Activated CD8-positive, alpha-beta memory T cell treated with anti-CD3 and anti-CD28 coated beads for 24 hours (primary cell): ENCODE measurements around the gene NDUFB5.
"Not testable (repeated sequence)": the region's sequence is repeated elsewhere in the genome, so short reads cannot be mapped to it uniquely, and the experiment has no call there.

Experiments used
- DNase-seq: peaks from one replicate; pipeline ENCODE4 v3.0.0-alpha.2; 2020

Gene NDUFB5

DNA sequence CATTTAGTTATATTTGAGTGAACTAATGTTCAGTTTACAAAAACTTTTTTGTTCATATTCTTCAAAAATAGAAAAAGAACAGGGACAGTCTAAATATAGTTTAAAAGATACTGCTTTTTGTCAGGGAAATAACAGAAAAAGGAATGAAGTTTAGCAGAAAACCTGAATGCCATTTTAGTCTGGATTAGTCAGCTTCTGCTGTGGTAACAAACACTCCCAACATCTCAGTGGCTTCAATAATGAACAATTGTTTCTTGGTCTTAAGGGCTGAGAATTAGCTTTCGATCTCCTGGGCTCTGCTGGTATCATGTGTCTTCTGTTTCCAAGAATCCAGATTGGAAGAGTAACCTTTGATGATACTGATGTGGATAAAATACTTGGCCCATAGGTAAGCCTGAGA is 35.9 kb downstream of the NDUFB5 start:
- no peak for DNase-seq

DNA sequence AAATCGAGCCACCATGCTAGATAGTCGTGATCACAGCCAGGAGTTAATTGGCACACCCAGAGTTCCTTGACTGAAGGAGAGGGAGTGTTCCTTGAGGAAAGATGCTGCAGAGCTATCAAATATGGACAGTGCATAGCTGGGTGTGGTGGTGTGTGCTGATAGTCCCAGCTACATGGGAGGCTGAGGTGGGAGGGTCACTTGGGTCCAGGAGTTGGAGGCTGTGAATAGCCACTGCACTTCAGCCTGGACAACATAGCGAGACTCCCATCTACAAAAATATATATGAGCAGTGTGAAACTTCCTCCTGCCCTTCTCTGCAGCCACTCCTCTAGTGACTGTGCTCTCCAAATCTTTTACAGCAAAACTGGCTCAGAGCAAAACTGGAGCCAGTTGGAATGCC is 38.3 kb downstream of the NDUFB5 start:
- no peak for DNase-seq

DNA sequence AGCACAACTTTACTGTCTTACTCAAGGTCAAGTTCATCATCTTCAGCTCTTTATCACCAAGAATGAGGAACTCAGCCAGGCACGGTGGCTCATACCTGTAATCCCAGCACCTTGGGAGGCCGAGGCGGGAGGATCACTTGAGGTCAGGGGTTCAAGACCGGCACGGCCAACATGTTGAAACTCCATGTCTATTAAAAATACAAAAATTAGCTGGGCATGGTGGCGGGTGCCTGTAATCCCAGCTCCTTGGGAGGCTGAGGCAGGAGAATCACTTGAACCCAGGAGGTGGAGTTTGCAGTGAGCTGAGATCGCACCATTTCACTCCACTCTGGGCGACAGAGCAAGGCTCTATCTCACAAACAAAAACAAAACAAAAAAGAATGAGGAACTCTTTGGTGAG is 39.2 kb downstream of the NDUFB5 start:
- not testable (repeated sequence) for DNase-seq

GRCh38 chr3:179646177-179646576 is 41.6 kb downstream of the NDUFB5 start:
- DNase-seq = no peak

DNA sequence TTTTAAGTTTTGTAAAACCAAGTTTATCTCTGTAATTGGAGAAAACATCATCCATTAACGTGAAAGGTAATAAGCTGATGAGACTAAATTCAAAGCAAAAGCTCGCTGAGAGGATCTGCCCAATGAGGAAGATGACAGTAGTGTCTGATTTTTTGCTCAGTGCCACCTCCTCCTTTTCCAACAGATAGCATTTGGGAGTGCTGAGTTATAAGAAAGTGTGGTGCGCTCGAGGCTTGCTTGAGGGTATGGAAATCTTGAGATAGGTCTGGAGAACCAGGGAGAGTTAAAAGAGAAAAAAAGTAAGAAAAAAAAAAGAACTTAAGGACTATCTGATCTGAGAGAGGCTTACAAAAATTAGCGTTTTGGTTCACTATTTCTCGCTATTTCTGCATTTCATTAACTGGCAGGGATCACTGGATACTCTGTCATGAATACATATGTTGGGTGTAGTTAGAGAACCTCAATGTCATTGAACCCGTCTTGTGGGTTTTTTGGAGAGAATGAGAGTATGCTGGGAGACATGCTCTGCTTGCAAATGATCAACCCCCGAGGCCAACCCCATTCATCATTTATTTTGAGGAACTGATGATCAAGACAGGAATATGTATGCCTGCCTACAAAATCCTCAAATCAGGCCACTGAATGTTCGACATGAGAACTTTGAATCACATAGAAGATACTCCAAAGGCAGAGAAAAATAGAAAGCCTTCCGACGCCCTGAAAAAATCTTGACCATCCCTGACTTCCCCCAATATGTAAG is 47.3 kb downstream of the NDUFB5 start:
- no peak for DNase-seq

GRCh38 chr3:179652447-179653095 is 48.0 kb downstream of the NDUFB5 start, which contains the start of gene USP13:
Gene USP13, plus strand, starts transcription at chr3:179653040. Its CDS starts 186 bp downstream, at chr3:179653226.
- peak; percentile 85 for DNase-seq

DNA sequence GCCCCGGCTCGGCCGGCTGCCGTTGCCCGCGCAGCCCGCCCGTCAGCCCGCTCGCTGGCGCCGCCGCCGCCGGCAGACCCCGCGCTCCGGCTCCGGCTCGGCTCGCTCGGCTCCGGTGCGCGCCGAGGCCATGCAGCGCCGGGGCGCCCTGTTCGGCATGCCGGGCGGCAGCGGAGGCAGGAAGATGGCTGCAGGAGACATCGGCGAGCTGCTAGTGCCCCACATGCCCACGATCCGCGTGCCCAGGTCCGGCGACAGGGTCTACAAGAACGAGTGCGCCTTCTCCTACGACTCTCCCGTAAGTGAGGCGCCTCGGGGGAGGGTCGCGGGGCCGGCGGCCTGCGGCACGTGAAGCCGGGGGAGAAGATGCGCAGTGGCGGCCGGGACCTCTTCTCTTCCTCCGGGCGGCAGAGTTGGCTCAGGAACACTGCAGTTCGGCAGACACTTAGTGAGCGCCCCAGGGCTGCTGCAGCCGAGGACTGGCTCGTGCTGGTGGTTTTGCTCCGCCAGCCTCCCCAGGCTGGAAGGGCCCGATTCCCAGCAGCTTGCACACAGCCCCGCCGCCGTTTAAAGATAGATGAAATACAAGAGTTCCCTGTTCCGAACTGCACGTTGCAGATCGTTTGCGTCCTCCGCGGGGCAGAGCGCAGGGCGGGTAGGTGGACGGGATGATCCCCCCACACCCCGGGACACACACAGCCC is 48.7 kb downstream of the NDUFB5 start:
- DNase-seq = peak; percentile 89

GRCh38 chr3:179655236-179655635 is 50.6 kb downstream of the NDUFB5 start:
- DNase-seq = no peak

DNA sequence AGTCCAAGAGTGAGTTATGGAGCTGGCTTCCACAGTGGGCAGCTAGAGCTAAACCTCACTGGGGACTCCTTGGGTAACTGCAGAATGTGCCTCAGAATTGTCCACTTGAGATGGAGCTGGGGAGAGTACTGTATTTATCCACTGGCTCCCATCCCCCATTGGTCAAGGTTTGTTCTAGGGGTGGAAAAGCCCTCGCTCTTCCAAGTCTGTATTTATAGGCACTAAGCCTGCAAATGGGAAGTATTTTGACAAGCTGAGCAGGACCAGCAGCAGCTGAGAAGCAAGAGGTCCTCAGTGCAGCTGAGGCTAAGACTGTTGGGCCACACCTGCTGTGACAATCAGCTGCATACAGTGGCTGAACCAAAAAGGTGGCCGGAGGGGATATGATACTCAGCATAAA is 54.0 kb downstream of the NDUFB5 start:
- no peak for DNase-seq

- no peak for DNase-seq
Measured at GRCh38 chr3:179660872-179661271, 56.3 kb downstream of the NDUFB5 start.

DNA sequence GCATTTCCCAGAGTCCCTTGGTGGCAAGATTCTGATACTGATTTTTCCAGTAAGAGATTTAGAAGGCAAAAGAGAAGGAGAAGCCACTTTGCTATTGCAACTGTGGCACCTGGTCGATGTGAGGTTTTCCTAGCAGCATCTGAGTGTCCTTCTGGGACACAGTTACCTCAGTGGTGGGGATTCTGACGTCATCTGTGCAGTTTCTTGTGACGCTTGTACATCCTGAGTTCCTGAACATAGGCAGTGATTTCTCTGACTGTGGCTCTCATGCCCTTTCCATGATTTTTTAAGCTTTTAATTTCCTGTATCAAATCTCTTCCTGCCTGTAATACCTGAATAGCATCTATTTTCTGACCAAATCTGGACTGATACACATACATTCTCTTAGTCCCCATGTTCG is 57.2 kb downstream of the NDUFB5 start:
- no peak for DNase-seq

- DNase-seq = no peak
Measured at GRCh38 chr3:179663093-179663492, 58.5 kb downstream of the NDUFB5 start.

GRCh38 chr3:179666030-179666429 is 61.4 kb downstream of the NDUFB5 start:
- DNase-seq = no peak

GRCh38 chr3:179666436-179667035 is 61.9 kb downstream of the NDUFB5 start:
- no peak for DNase-seq

DNA sequence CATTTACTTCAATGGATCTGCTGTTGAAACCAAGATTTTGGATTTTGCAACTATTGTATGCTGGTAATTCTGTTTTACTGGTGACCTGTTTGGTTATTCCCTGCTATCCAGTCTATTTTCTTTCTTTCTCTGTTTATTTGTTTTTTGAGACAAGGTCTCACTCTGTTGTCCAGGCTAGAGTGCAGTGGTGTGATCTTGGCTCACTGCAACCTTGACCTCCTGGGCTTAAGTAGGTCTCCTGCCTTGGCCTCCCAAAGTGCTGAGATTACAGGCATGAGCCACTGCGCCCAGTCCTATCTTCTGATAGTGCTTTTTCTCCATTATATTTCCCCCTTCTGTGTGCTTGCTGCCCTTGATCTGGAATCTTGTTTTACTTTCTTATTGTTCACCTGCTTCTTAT is 63.8 kb downstream of the NDUFB5 start:
- DNase-seq = no peak

DNA sequence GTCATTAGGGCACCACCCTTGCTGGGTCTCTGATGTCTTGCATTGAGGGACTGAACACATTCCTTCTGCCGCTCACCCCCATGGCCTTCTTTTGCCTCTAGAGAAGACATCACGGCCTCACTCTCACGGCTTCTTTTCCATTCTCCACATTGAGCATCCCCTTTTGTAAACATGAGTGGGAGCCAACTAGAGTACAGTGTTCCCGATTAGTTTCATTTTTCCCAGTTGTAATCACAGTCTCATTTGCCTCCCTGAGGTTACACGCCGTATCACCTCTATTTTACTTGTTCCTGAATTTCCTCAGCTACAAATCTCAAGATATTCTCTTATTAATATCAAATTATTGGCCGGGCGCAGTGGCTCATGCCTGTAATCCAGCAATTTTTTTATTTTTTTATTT is 65.7 kb downstream of the NDUFB5 start:
- no peak for DNase-seq

- no peak for DNase-seq
Measured at GRCh38 chr3:179671309-179671708, 66.7 kb downstream of the NDUFB5 start.

GRCh38 chr3:179671747-179672242 is 67.2 kb downstream of the NDUFB5 start:
- no peak for DNase-seq

DNA sequence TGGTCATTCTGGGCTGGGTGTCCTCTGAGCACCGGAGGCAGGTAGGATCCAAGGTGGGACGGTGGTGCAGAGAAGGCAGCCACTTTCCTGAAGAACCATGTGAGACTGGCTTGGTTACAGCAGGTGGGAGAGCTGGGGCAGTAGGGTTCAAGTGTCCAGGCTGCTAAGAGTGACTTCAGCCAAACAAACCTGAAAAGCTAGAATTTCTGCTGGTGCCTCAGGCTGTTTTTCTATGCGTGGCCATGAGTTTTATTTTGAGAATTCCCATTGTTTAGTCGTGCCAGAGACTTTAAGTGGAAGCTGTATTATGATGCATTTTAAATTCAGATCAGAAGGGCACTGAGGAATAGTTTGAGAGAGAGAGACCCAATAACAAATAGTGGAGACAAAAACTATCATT is 68.3 kb downstream of the NDUFB5 start:
- no peak for DNase-seq

GRCh38 chr3:179673523-179673922 is 68.9 kb downstream of the NDUFB5 start:
- no peak for DNase-seq

DNA sequence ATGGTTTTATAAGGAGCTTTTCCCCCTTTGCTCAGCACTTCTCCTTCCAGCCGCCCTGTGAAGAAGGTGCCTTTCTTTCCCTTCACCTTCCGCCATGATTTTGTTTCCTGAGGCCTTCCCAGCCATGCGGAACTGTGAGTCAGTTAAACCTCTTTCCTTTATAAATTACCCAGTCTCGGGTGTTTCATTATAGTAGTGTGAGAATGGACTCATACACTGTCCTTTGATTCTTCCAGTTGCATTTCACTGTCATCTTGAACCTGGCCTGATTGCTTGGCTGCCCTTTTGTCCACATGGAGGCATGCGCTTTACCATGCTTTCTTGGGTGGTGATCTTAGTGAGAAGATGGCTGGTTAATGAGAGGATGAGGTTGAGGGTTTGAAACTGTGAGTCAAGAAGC is 71.5 kb downstream of the NDUFB5 start:
- no peak for DNase-seq
